ENCODE data around the gene CHP1.

- TF ChIP-seq ZNF423 (tag by site-specific recombination; IDR thresholded peaks at IDR 0.05): no peak
- TF ChIP-seq CTCF (tag by site-specific recombination; IDR thresholded peaks at IDR 0.05): peak; percentile 94
- TF ChIP-seq KLF10 (tag by site-specific recombination; IDR thresholded peaks at IDR 0.05): peak; percentile 76
Measured at GRCh38 chr15:41230650-41231421, at the start of gene CHP1, which contains the start of gene EXD1.
